Measurements from ENCODE around the gene RNF220. TPM values are rescaled to one million over a fixed set of nuclear protein-coding genes. Genes with fewer than 3 reads are reported as not detected.

The RNF220 gene
- polyA plus RNA-seq, 4 donors: 60.0 to 105 (median 87.9) TPM

- no peak for DNase-seq (ENCODE audit: low read depth in 4 of 4, low spot score in 3 of 4)
Measured at GRCh38 chr1:44603718-44604117, 198.7 kb downstream of the RNF220 start.

GRCh38 chr1:44604157-44604955 lies 199.3 kb downstream of the RNF220 start:
- DNase-seq (ENCODE audit: low read depth in 4 of 4, low spot score in 3 of 4): no peak

- DNase-seq (ENCODE audit: low read depth in 4 of 4, low spot score in 3 of 4): no peak
Measured at GRCh38 chr1:44605914-44606615, 201.0 kb downstream of the RNF220 start.

- DNase-seq (ENCODE audit: low read depth in 4 of 4, low spot score in 3 of 4): no peak
Measured at GRCh38 chr1:44606701-44607281, 201.7 kb downstream of the RNF220 start.

GRCh38 chr1:44608141-44608540 lies 203.1 kb downstream of the RNF220 start:
- DNase-seq (ENCODE audit: low read depth in 4 of 4, low spot score in 3 of 4): no peak

- DNase-seq (ENCODE audit: low read depth in 4 of 4, low spot score in 3 of 4): no peak
Measured at GRCh38 chr1:44609412-44609767, 204.3 kb downstream of the RNF220 start.

- no peak for DNase-seq (ENCODE audit: low read depth in 4 of 4, low spot score in 3 of 4)
Measured at GRCh38 chr1:44609768-44610526, 204.9 kb downstream of the RNF220 start.

- no peak for DNase-seq (ENCODE audit: low read depth in 4 of 4, low spot score in 3 of 4)
Measured at GRCh38 chr1:44610527-44611148, 205.6 kb downstream of the RNF220 start.

- DNase-seq (ENCODE audit: low read depth in 4 of 4, low spot score in 3 of 4): no peak
Measured at GRCh38 chr1:44611419-44611818, 206.4 kb downstream of the RNF220 start.

GRCh38 chr1:44611866-44612265 lies 206.8 kb downstream of the RNF220 start:
- no peak for DNase-seq (ENCODE audit: low read depth in 4 of 4, low spot score in 3 of 4)

GRCh38 chr1:44613941-44614340 lies 208.9 kb downstream of the RNF220 start:
- DNase-seq (ENCODE audit: low read depth in 4 of 4, low spot score in 3 of 4): no peak

GRCh38 chr1:44616284-44616990 lies 211.4 kb downstream of the RNF220 start:
- no peak for DNase-seq (ENCODE audit: low read depth in 4 of 4, low spot score in 3 of 4)

- DNase-seq (ENCODE audit: low read depth in 4 of 4, low spot score in 3 of 4): no peak
Measured at GRCh38 chr1:44616991-44617702, 212.1 kb downstream of the RNF220 start.

GRCh38 chr1:44617703-44618029 lies 212.6 kb downstream of the RNF220 start:
- no peak for DNase-seq (ENCODE audit: low read depth in 4 of 4, low spot score in 3 of 4)

GRCh38 chr1:44619261-44619900 lies 214.3 kb downstream of the RNF220 start:
- peak in 1 of 4 donors; percentile 47 for DNase-seq (ENCODE audit: low read depth in 4 of 4, low spot score in 3 of 4)

- DNase-seq (ENCODE audit: low read depth in 4 of 4, low spot score in 3 of 4): no peak
Measured at GRCh38 chr1:44620072-44620471, 215.0 kb downstream of the RNF220 start.

GRCh38 chr1:44621841-44622286 lies 216.8 kb downstream of the RNF220 start:
- no peak for DNase-seq (ENCODE audit: low read depth in 4 of 4, low spot score in 3 of 4)

GRCh38 chr1:44624268-44624901 lies 219.3 kb downstream of the RNF220 start:
- DNase-seq (ENCODE audit: low read depth in 4 of 4, low spot score in 3 of 4): no peak

Measured in left renal pelvis (tissue), 4 donors.